HG03354 (cell line): ENCODE results near the gene CENPU.

ENCODE experiments used
- ATAC-seq: cut with Tn5 transposase; IDR thresholded peaks from one replicate; pipeline ENCODE4 v1.9.1; 2021; ENCODE audit warnings: mild to moderate bottlenecking; ENCODE audit not compliant: unreplicated experiment, poor library complexity, severe bottlenecking

The CENPU gene

GRCh38 chr4:184715526-184715925 is 18.4 kb downstream of the CENPU start:
- no peak for ATAC-seq

- ATAC-seq: no peak
Observed at GRCh38 chr4:184713887-184714286, 20.0 kb downstream of the CENPU start.

DNA sequence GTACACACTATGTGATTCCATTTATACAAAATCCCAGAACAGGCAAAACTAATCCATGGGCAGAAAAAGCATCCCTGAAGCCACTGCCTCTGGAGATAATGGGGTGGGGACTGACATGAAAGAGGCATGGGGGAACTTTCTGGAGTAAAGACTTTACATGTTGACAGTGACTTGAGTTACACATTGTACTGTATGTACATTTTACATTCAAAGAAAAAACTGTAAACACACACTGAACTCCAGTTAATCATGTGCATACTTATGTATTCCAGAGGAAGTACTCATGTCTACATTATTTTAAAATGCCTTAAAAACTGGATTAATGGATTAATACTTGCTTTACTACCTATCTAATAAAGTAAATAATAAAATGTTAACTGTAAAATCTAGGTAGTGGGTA is 21.6 kb downstream of the CENPU start:
- ATAC-seq: no peak

GRCh38 chr4:184706453-184706852 is 27.4 kb downstream of the CENPU start:
- no peak for ATAC-seq

DNA sequence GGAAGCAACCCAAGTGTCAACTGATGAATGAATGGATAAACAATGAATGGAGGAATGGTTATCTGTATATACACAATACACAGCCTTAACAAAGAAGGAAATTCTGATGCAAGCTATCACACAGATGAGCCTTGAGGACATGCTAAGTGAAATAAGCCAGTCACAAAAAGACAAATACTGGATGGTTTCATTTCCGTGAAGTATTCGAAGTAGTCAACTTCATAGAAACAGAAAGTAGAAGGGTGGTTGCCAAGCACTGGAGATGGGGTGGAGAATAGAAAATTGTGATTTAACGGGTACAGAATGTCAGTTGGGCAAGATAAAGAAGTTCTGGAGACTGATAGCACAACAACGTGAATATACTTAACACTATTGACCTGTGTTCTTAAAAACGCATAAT is 28.2 kb downstream of the CENPU start:
- ATAC-seq: no peak

GRCh38 chr4:184702114-184702513 is 31.8 kb downstream of the CENPU start:
- no peak for ATAC-seq

- no peak for ATAC-seq
Observed at GRCh38 chr4:184699941-184700340, 34.0 kb downstream of the CENPU start.

DNA sequence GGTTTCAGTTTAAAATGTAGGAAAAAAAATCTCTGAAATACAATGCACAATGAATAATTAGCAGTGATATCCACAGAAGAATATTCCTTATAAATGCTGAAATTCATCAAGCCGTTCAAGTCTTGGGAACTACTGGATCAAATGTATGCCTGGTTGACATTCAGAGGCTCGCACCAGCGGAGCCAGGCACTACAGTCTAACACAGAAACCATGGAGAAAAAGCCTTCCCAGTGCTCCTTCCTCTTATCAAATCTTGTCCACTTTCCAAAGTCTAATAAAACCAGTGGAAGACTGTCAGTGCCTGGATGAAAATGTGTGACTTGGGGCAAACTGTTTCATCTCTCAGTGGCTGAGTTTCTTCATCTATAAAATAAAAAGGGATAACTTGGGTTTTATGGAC is 35.9 kb downstream of the CENPU start:
- no peak for ATAC-seq

- ATAC-seq: no peak
Observed at GRCh38 chr4:184695178-184695896, 38.6 kb downstream of the CENPU start.

DNA sequence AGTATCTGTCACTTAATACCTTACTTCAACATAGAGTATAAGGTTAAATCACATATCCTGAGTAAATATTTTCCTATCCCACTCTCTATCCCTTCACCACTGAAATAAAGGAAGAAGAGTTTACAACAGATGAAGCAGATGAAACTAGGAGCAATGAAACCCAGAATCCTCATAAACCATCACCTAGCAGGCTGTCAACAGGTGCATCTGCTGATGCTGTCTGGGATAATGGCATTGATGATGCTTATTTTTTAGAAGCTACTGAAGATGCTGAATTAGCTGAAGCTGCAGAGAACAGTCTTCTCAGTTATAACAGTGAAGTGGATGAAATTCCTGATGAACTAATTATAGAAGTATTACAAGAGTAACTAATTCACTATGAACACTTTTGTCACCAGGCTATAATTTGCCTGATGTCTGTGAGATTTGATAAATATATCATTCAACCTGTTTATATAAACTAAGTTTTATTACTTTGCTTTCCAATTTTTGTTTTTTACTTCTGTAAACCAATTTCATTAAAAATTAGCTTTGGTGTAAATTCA is 39.4 kb downstream of the CENPU start:
- ATAC-seq: no peak

- ATAC-seq: no peak
Observed at GRCh38 chr4:184693056-184693455, 40.8 kb downstream of the CENPU start.

DNA sequence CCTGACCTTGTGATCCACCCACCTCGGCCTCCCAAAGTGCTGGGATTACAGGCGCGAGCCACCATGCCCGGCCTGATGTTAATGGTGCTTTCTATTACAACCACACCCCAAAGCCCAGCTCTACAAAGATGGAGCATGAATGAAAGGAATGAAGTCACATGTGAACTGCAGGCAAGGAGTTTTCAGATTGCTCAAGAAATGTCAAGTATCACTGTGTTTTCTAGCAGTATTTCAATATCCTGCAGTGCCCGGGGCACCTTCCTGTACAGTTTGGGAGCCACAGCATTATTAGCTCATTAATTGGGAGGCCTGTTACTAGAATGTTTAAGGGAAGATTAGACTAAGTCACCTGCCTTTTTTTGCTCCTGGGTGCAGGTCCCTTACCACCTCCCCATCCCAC is 44.2 kb downstream of the CENPU start:
- no peak for ATAC-seq

DNA sequence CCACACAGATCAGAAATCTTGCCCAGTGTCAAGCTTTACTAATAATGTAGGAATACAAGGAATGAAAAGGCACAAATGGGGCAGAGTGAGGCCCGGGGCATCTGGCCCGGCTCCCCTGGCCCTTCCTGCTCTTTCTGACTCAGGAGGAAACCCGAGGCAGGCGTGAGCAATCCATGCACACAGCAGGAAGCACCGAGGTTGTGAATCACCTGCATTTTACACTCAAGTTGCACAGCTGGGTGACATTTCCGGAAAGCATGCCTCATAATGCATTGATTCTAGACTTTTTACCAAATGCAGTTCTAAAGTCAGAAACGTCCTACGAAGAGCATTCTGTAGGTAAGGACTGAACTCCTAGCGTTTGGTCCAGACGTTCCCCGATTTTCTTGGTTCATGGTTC is 45.4 kb downstream of the CENPU start:
- no peak for ATAC-seq

DNA sequence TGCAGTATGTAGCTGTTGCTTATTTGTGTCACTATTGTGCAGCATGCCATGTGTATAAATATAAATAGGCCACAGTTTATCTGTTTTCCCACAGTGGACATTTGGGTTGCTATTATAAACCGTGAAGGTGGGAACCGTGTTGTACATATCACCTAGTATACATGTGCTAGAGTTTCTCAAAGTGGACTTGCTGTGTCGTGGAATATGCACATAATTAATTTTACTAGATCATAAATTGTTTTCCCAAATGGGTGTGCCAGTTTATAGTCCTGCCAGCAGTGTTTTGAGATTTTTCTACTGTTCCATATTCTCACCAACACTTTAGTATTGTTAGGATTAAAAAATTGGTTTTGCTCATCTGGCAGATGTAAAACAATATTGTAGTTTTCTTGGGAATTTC is 45.9 kb downstream of the CENPU start:
- ATAC-seq: no peak

- ATAC-seq: no peak
Observed at GRCh38 chr4:184684491-184685189, 49.3 kb downstream of the CENPU start.

- no peak for ATAC-seq
Observed at GRCh38 chr4:184681916-184682315, 52.0 kb downstream of the CENPU start.

- no peak for ATAC-seq
Observed at GRCh38 chr4:184680698-184681097, 53.2 kb downstream of the CENPU start.

DNA sequence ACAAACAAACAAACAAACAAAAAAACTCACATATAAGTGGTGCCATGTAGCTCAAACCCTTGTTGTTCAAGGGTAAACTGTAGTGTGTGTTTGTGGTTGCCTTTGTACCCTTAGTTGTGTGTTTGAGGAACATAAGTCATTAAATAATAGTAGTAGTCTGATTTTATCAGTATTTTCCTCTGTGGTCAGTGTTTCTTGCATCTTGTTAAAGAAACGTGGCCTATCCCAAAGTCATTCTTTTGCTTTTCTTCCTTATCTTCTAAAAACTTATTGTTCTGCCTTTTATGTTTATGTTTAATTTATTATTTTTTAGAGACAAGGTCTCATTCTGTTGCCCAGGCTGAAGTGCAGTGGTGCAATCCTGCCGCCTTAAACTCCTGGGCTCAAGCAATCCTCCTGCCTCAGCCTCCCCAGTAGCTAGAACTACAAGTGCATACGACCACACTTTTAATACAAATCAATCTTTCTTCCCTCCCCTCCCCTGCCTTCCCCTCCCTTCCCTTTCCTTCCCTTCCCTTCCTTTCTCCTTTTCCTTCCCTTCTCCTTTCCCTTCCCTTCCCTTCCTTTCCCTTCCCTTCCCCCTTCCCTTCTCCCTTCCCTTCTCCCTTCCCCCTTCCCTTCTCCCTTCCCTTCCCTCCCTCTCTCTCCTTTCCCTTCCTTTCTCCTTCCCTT is 57.9 kb downstream of the CENPU start:
- ATAC-seq: no peak

GRCh38 chr4:184675018-184675417 is 58.9 kb downstream of the CENPU start:
- ATAC-seq: no peak

GRCh38 chr4:184674011-184674410 is 59.9 kb downstream of the CENPU start:
- no peak for ATAC-seq

GRCh38 chr4:184672741-184673140 is 61.2 kb downstream of the CENPU start:
- ATAC-seq: no peak
